K562 (cell line): Measurements from ENCODE around the gene GOLIM4. TPM values are rescaled to one million over a fixed set of nuclear protein-coding genes. Genes with fewer than 3 reads are reported as not detected.
A peak's percentile ranks its signal among the peaks of the same experiment; 100 is the strongest.

Source experiments
- FOXP1 ChIP-seq: sonication (generic); formaldehyde crosslinking; IDR thresholded peaks from 2 replicates; pipeline ENCODE4 v1.8.0; 2022; ENCODE audit warnings: mild to moderate bottlenecking, missing genetic modification reagents
- IFI16 ChIP-seq: fragments of 250-450 bp; sonication (Bioruptor Pico); IDR thresholded peaks from 2 replicates; pipeline ENCODE4 v2.1.2; 2022; ENCODE audit warnings: mild to moderate bottlenecking, inconsistent platforms
- KDM2B ChIP-seq: fragments of 250-450 bp; sonication (Bioruptor Pico); IDR thresholded peaks from 2 replicates; pipeline ENCODE4 v1.8.0; 2021; ENCODE audit warnings: mild to moderate bottlenecking, moderate library complexity
- KLF6 ChIP-seq: fragments of 250-450 bp; sonication (Bioruptor Pico); IDR thresholded peaks from 2 replicates; pipeline ENCODE4 v1.4.0; 2020; ENCODE audit warnings: mild to moderate bottlenecking, moderate library complexity, borderline replicate concordance
- NFIX ChIP-seq: fragments of 250-450 bp; sonication (Bioruptor Pico); IDR thresholded peaks from 2 replicates; pipeline ENCODE4 v1.4.0; 2020; ENCODE audit warnings: low read depth, mild to moderate bottlenecking, moderate library complexity
- NR2C2 ChIP-seq, 2 experiments: fragments of 200-800 bp in 1 of 2; sonication (Bioruptor generic) in 1 of 2; sonication (generic) in 1 of 2; formaldehyde crosslinking in 1 of 2; IDR thresholded peaks; 2 replicates each; pipeline versions ENCODE4 v1.6.1 to v1.8.0; 2016 to 2022; ENCODE audit warnings: mild to moderate bottlenecking in 1 of 2, missing compliant biosample characterization in 1 of 2, missing genetic modification characterization in 1 of 2, missing genetic modification reagents in 1 of 2
- PHB2 ChIP-seq: fragments of 450-650 bp; IDR thresholded peaks from 2 replicates; pipeline ENCODE4 v1.6.1; 2017; ENCODE audit warnings: low read depth
- PRMT5 ChIP-seq: sonication (generic); formaldehyde crosslinking; IDR thresholded peaks from 2 replicates; pipeline ENCODE4 v1.5.0; 2020; ENCODE audit warnings: missing genetic modification reagents
- SETDB1 ChIP-seq: IDR thresholded peaks from one replicate; pipeline ENCODE4 v1.6.1; 2012; ENCODE audit warnings: low read length, control low read depth, inconsistent platforms
- YBX1 ChIP-seq: fragments of 450-650 bp; IDR thresholded peaks from 2 replicates; pipeline ENCODE4 v1.7.1; 2016; ENCODE audit warnings: mild to moderate bottlenecking
- ZNF24 ChIP-seq: fragments of 450-650 bp; IDR thresholded peaks from 2 replicates; pipeline ENCODE4 v1.6.1; 2016
- ZNF764 ChIP-seq: fragments of 250-450 bp; sonication (Bioruptor Pico); IDR thresholded peaks from 2 replicates; pipeline ENCODE4 v1.4.0; 2020; ENCODE audit warnings: low read depth, mild to moderate bottlenecking, moderate library complexity
- polyA plus RNA-seq, 8 experiments: library from polyadenylated mRNA; depleted of rRNA in 4 of 8; stranded (reverse) in 5 of 8; unstranded in 3 of 8; fragments of >200 nt; fragmentation: Nextera tagmentation in 2 of 8; fragmentation: Illumina TruSeq in 1 of 8; extraction: Ambion mirVana in 2 of 8; extraction: Trizol in 1 of 8; gene quantifications; 2 replicates each; pipeline versions ENCODE4 v1.2.1 to v1.2.3, GENCODE V29; 2011 to 2014; ENCODE audit warnings: inconsistent platforms in 1 of 8, missing spikeins in 1 of 8
- total RNA-seq, 7 experiments: library from RNA; depleted of rRNA in 6 of 7; stranded (reverse); fragments of >200 nt in 6 of 7; fragmentation: Illumina TruSeq in 2 of 7; extraction: Trizol in 2 of 7; gene quantifications; 2 replicates each; pipeline versions ENCODE4 v1.2.1 to v1.2.3, GENCODE V29; 2011 to 2021; ENCODE audit warnings: low replicate concordance in 1 of 7
- TF ChIP-seq, protein P1 (sequence below): fragments of 450-650 bp; IDR thresholded peaks from 2 replicates; pipeline ENCODE4 v1.6.1; 2016; ENCODE audit warnings: missing biosample characterization, missing genetic modification characterization
- TF ChIP-seq, protein P2 (sequence below), 2 experiments: fragments of 450-650 bp; formaldehyde crosslinking in 1 of 2; IDR thresholded peaks; 2 replicates each; pipeline versions ENCODE4 v1.4.0 to v1.6.1; 2014 to 2020; ENCODE audit warnings: mild to moderate bottlenecking in 2 of 2, borderline replicate concordance in 1 of 2, low read depth in 1 of 2
- TF ChIP-seq, protein P3 (sequence below), 2 experiments: fragments of 450-650 bp; IDR thresholded peaks; 2 replicates each; pipeline ENCODE4 v1.6.1; 2018; ENCODE audit warnings: mild to moderate bottlenecking in 2 of 2, low read depth in 1 of 2; ENCODE audit not compliant: partially characterized antibody in 2 of 2

GOLIM4 gene
- total and polyA plus RNA-seq, 9 of the 15 experiments (the other 6 are each of a cell fraction or from before 2014, with no cell fraction given), result 9.3 to 39.4 (median 31.0) TPM

DNA sequence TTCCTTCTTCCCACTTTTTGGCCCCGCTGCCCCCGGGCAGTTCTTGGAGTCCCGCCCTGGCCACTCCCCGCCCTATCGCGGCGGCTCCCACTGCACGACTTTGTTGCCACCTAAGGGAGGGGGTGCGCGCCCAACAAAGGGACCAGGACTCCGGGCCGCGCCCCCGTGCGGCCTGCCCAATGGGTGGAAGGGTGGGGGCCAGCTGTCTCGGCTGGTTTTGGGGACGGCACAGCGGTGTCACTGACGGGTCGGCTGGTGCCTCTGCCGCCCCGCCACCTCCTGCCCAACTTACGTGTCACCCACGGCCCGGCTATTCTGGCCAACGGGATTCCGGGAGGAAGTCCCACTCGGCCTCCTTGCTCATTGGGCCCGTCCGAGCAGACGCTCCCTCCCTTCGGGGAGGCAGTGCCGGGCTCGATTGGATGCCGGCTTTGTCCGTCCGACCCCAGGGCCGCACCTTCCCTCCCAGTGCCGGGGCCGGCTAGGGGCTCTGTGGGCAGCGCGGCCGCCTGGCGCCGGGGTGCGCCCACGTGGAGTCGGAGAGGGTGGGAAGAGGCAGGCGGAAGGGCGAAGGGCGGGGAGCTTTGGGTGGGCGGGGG is at the start of gene GOLIM4 (continued):
- TF ChIP-seq PRMT5 (CRISPR knock-in tag) (no peak), ZNF24 (no peak), NFIX (no peak), PHB2 (no peak), FOXP1 (CRISPR knock-in tag) (peak; percentile 96; the same call in 1 of the 2 replicates), SETDB1 (no peak), NR2C2 (CRISPR knock-in tag; IDR thresholded peaks at IDR 0.05) (no peak), NR2C2 (tag; IDR thresholded peaks at IDR 0.05) (no peak; the same call in 1 of the 2 replicates), IFI16 (CRISPR knock-in tag) (no peak), YBX1 (no peak), KLF6 (CRISPR knock-in tag) (no peak), KDM2B (CRISPR knock-in tag) (no peak), ZNF764 (CRISPR knock-in tag) (no peak)
- TF ChIP-seq, protein P1, sequence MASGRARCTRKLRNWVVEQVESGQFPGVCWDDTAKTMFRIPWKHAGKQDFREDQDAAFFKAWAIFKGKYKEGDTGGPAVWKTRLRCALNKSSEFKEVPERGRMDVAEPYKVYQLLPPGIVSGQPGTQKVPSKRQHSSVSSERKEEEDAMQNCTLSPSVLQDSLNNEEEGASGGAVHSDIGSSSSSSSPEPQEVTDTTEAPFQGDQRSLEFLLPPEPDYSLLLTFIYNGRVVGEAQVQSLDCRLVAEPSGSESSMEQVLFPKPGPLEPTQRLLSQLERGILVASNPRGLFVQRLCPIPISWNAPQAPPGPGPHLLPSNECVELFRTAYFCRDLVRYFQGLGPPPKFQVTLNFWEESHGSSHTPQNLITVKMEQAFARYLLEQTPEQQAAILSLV (tag), result no peak
- TF ChIP-seq, protein P2, sequence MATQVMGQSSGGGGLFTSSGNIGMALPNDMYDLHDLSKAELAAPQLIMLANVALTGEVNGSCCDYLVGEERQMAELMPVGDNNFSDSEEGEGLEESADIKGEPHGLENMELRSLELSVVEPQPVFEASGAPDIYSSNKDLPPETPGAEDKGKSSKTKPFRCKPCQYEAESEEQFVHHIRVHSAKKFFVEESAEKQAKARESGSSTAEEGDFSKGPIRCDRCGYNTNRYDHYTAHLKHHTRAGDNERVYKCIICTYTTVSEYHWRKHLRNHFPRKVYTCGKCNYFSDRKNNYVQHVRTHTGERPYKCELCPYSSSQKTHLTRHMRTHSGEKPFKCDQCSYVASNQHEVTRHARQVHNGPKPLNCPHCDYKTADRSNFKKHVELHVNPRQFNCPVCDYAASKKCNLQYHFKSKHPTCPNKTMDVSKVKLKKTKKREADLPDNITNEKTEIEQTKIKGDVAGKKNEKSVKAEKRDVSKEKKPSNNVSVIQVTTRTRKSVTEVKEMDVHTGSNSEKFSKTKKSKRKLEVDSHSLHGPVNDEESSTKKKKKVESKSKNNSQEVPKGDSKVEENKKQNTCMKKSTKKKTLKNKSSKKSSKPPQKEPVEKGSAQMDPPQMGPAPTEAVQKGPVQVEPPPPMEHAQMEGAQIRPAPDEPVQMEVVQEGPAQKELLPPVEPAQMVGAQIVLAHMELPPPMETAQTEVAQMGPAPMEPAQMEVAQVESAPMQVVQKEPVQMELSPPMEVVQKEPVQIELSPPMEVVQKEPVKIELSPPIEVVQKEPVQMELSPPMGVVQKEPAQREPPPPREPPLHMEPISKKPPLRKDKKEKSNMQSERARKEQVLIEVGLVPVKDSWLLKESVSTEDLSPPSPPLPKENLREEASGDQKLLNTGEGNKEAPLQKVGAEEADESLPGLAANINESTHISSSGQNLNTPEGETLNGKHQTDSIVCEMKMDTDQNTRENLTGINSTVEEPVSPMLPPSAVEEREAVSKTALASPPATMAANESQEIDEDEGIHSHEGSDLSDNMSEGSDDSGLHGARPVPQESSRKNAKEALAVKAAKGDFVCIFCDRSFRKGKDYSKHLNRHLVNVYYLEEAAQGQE (IDR thresholded peaks at IDR 0.05; ENCODE audit: borderline replicate concordance), result 0 out of 2 replicates have a peak, but pooled peaks have one; percentile 5
- TF ChIP-seq, protein P2 (CRISPR knock-in tag; IDR thresholded peaks at IDR 0.05; ENCODE audit: low read depth), result no peak
- TF ChIP-seq, protein P3, sequence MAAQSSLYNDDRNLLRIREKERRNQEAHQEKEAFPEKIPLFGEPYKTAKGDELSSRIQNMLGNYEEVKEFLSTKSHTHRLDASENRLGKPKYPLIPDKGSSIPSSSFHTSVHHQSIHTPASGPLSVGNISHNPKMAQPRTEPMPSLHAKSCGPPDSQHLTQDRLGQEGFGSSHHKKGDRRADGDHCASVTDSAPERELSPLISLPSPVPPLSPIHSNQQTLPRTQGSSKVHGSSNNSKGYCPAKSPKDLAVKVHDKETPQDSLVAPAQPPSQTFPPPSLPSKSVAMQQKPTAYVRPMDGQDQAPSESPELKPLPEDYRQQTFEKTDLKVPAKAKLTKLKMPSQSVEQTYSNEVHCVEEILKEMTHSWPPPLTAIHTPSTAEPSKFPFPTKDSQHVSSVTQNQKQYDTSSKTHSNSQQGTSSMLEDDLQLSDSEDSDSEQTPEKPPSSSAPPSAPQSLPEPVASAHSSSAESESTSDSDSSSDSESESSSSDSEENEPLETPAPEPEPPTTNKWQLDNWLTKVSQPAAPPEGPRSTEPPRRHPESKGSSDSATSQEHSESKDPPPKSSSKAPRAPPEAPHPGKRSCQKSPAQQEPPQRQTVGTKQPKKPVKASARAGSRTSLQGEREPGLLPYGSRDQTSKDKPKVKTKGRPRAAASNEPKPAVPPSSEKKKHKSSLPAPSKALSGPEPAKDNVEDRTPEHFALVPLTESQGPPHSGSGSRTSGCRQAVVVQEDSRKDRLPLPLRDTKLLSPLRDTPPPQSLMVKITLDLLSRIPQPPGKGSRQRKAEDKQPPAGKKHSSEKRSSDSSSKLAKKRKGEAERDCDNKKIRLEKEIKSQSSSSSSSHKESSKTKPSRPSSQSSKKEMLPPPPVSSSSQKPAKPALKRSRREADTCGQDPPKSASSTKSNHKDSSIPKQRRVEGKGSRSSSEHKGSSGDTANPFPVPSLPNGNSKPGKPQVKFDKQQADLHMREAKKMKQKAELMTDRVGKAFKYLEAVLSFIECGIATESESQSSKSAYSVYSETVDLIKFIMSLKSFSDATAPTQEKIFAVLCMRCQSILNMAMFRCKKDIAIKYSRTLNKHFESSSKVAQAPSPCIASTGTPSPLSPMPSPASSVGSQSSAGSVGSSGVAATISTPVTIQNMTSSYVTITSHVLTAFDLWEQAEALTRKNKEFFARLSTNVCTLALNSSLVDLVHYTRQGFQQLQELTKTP (IDR thresholded peaks at IDR 0.05; ENCODE audit: low read depth in 1 of 2, partially characterized antibody in 2 of 2), result no peak
